ENCODE measurements around the gene PRKCH.

GRCh38 chr14:61408498-61408897 lies 87.1 kb downstream of the PRKCH start:
- TF ChIP-seq POLR2AphosphoS5 (IDR thresholded peaks at IDR 0.05; ENCODE audit: borderline replicate concordance, low read depth, low read length) (no peak), EZH2 (IDR thresholded peaks at IDR 0.05) (no peak)

Data from SK-N-MC (cell line).